ENCODE data around the gene SPINT2. TPM values are rescaled to one million over a fixed set of nuclear protein-coding genes. Genes with fewer than 3 reads are reported as not detected.

SPINT2 gene
- total and polyA plus RNA-seq, 5 donors: 5.7 to 16.6 (median 10.5) TPM

- intact Hi-C loops (cut with DNase I): no loop called here
- whole genome bisulfite sequencing: 69% methylated on average over 7 of the region's 7 CpGs
- Histone ChIP-seq H3K4me1 (ENCODE audit: control insufficient read depth, insufficient read depth, low read length) (peaks cover 2% of the 10 kb centered on the region), H3K4me3 (ENCODE audit: low read length) (no peak overlapping the region), H3K27me3 (ENCODE audit: control insufficient read depth, insufficient read depth) (no peaks in the 10 kb centered on the region), H3K9me3 (ENCODE audit: control insufficient read depth, low read length) (no peaks in the 10 kb centered on the region), H3K27ac (ENCODE audit: low read length) (no peak overlapping the region)
- DNase-seq: no peak
- ATAC-seq: peak; percentile 14 to 29
These were observed 20.0 kb downstream of the SPINT2 start for GRCh38 chr19:38284422-38284821.

DNA sequence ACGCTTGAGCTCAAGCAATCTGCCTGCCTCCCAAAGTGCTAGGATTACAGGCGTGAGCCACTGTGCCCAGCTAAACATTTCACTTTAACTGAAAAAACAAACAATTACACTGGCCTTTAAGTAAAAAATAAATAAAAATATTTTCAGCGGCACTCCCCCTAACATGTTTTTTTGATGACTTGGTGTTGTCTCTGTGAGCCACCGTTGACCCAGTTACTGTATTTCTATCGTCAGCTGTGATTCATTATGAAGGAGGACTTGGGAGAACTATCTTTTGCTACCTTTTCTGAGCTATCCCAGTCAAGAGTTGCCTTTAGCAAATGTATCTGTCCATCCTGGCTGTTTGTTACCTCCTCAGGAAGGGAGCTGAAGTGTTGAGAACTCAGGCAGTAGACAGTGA, 21.2 kb downstream of the SPINT2 start:
- intact Hi-C loops (cut with DNase I): no loop called here
- H3K4me3 ChIP-seq (ENCODE audit: low read length): no peak overlapping the region
- H3K4me1 ChIP-seq (ENCODE audit: control insufficient read depth, insufficient read depth, low read length): no peaks in the 10 kb centered on the region
- H3K9me3 ChIP-seq (ENCODE audit: control insufficient read depth, low read length): no peaks in the 10 kb centered on the region
- no peak overlapping the region for H3K27ac ChIP-seq (ENCODE audit: low read length)
- DNase-seq (no peak), ATAC-seq (no peak)
- 92% methylated on average over 5 of the region's 5 CpGs for WGBS
- H3K27me3 ChIP-seq (ENCODE audit: control insufficient read depth, insufficient read depth): no peaks in the 10 kb centered on the region

- Histone ChIP-seq H3K27me3 (ENCODE audit: control insufficient read depth, insufficient read depth) (no peaks in the 10 kb centered on the region), H3K9me3 (ENCODE audit: control insufficient read depth, low read length) (no peaks in the 10 kb centered on the region), H3K27ac (ENCODE audit: low read length) (no peak overlapping the region), H3K4me1 (ENCODE audit: control insufficient read depth, insufficient read depth, low read length) (no peaks in the 10 kb centered on the region), H3K4me3 (ENCODE audit: low read length) (no peak overlapping the region)
- DNase-seq (no peak), ATAC-seq (no peak)
- 63% methylated on average over 9 of the region's 9 CpGs for WGBS
- intact Hi-C loops (cut with DNase I): no loop called here
These were observed 23.2 kb downstream of the SPINT2 start for GRCh38 chr19:38287604-38288003.

GRCh38 chr19:38288123-38288855, 23.9 kb downstream of the SPINT2 start:
- Histone ChIP-seq H3K27me3 (ENCODE audit: control insufficient read depth, insufficient read depth) (no peaks in the 10 kb centered on the region), H3K27ac (ENCODE audit: low read length) (no peak overlapping the region), H3K4me1 (ENCODE audit: control insufficient read depth, insufficient read depth, low read length) (no peaks in the 10 kb centered on the region), H3K9me3 (ENCODE audit: control insufficient read depth, low read length) (no peaks in the 10 kb centered on the region), H3K4me3 (ENCODE audit: low read length) (no peak overlapping the region)
- DNase-seq: no peak
- ATAC-seq: no peak
- WGBS: 79% methylated on average over 16 of the region's 16 CpGs
- intact Hi-C loops (cut with DNase I): no loop called here

DNA sequence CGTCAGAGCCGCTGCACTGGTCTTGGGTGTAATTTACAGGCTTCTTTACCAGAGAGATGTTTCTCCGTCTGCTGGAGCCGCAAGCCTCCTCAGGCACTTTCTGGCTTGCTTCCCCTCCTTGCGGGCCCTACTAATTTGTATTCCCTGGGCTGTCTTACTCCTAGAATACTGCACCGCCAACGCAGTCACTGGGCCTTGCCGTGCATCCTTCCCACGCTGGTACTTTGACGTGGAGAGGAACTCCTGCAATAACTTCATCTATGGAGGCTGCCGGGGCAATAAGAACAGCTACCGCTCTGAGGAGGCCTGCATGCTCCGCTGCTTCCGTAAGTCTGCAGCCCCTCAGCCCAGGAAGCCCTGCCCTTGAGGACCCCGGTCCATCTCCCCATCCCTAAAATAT, 25.6 kb downstream of the SPINT2 start:
- intact Hi-C loops (cut with DNase I): no loop called here

DNA sequence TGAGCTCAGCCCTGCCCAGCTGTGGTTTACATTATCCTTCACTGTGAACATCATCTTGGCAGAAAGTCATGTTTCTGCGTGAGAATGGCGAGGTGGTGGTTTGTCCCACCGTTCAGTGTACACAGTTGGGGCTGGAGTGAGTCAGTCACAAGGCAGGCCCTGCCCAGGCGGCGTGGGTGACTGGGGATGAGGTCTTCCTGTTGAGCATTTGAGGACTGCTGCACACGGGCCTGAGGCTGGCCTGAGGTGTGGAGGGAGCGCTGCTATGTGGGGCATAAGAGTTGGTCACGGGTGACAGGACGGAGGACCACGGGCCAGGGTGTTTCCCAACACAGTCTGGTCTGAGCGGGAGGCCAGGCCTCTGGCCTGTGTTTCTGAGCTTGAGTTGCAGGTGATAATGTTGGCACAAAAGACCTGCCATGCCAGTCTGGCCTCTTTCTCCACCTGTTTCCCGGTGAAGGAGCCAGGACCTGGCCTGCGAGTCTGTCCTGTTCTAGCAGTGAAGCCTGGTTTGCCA, 26.3 kb downstream of the SPINT2 start:
- intact Hi-C loops (cut with DNase I): no loop called here
- Histone ChIP-seq H3K27me3 (ENCODE audit: control insufficient read depth, insufficient read depth) (no peaks in the 10 kb centered on the region), H3K4me3 (ENCODE audit: low read length) (no peak overlapping the region), H3K4me1 (ENCODE audit: control insufficient read depth, insufficient read depth, low read length) (no peaks in the 10 kb centered on the region), H3K27ac (ENCODE audit: low read length) (no peak overlapping the region), H3K9me3 (ENCODE audit: control insufficient read depth, low read length) (no peaks in the 10 kb centered on the region)
- DNase-seq: no peak
- WGBS: 83% methylated on average over 13 of the region's 13 CpGs
- ATAC-seq: no peak

More for the DNA sequence above, 25.6 kb downstream of the SPINT2 start:
- Histone ChIP-seq H3K27me3 (ENCODE audit: control insufficient read depth, insufficient read depth) (no peaks in the 10 kb centered on the region), H3K4me3 (ENCODE audit: low read length) (no peak overlapping the region), H3K9me3 (ENCODE audit: control insufficient read depth, low read length) (no peaks in the 10 kb centered on the region), H3K4me1 (ENCODE audit: control insufficient read depth, insufficient read depth, low read length) (no peaks in the 10 kb centered on the region), H3K27ac (ENCODE audit: low read length) (no peak overlapping the region)
- WGBS: 96% methylated on average over 15 of the region's 15 CpGs
- ATAC-seq (no peak), DNase-seq (no peak)

- no peaks in the 10 kb centered on the region for H3K27me3 ChIP-seq (ENCODE audit: control insufficient read depth, insufficient read depth)
- intact Hi-C loops (cut with DNase I): no loop called here
- H3K4me1 ChIP-seq (ENCODE audit: control insufficient read depth, insufficient read depth, low read length): no peaks in the 10 kb centered on the region
- H3K4me3 ChIP-seq (ENCODE audit: low read length): no peak overlapping the region
- H3K9me3 ChIP-seq (ENCODE audit: control insufficient read depth, low read length): no peaks in the 10 kb centered on the region
- ATAC-seq (no peak), DNase-seq (peak in 1 of 3 donors; percentile 12)
- WGBS: 79% methylated on average over 15 of the region's 15 CpGs
- no peak overlapping the region for H3K27ac ChIP-seq (ENCODE audit: low read length)
These were observed 27.5 kb downstream of the SPINT2 start for GRCh38 chr19:38291855-38292254.

DNA sequence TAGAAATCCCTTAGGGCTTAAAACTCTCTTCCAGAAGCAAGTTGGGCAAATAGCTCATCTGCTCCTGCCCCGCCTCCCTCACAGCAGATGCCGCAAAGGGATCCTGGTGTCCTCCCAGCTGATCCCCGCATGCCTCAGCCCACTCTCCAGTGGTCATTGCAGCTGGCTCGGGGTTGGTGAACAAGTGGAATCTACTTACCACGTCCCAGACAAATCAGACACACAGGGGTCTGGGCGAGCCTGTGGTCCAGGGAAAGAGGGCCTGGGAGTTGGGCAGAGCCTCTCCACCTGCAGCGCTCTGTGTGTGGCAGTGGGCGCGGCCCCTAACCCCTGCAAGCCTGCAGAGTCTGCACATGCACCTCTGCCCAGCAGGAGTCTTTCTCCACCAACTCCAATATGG, 28.9 kb downstream of the SPINT2 start:
- Histone ChIP-seq H3K27me3 (ENCODE audit: control insufficient read depth, insufficient read depth) (no peaks in the 10 kb centered on the region), H3K4me3 (ENCODE audit: low read length) (no peak overlapping the region), H3K9me3 (ENCODE audit: control insufficient read depth, low read length) (no peaks in the 10 kb centered on the region), H3K27ac (ENCODE audit: low read length) (no peak overlapping the region), H3K4me1 (ENCODE audit: control insufficient read depth, insufficient read depth, low read length) (no peaks in the 10 kb centered on the region)
- 95% methylated on average over 9 of the region's 9 CpGs for WGBS
- ATAC-seq (no peak), DNase-seq (no peak)
- intact Hi-C loops (cut with DNase I): no loop called here

DNA sequence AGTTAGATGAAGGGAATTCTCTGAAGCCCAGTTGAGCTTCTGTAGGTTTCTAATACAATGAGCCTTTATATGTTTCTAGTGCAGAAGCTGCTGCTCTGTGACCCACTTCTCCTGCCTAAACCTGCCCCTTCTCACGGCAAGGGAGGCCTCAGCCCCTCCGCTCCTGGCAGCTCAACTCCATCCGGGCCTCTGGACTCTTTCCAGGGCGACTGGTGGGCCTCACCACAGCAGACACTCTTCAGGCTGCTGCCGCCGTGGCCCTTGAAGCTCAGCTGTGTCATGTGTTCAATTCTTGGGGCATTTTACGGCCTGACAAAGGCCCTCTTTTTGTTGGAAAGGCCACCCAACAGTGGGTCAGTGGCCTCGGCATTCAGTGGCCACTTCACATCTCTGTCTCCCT, 29.7 kb downstream of the SPINT2 start:
- Histone ChIP-seq H3K4me3 (ENCODE audit: low read length) (no peak overlapping the region), H3K4me1 (ENCODE audit: control insufficient read depth, insufficient read depth, low read length) (no peaks in the 10 kb centered on the region), H3K9me3 (ENCODE audit: control insufficient read depth, low read length) (no peaks in the 10 kb centered on the region), H3K27me3 (ENCODE audit: control insufficient read depth, insufficient read depth) (no peaks in the 10 kb centered on the region), H3K27ac (ENCODE audit: low read length) (no peak overlapping the region)
- intact Hi-C loops (cut with DNase I): no loop called here
- 74% methylated on average over 8 of the region's 8 CpGs for WGBS
- ATAC-seq (no peak), DNase-seq (peak in 1 of 3 donors; percentile 24)

DNA sequence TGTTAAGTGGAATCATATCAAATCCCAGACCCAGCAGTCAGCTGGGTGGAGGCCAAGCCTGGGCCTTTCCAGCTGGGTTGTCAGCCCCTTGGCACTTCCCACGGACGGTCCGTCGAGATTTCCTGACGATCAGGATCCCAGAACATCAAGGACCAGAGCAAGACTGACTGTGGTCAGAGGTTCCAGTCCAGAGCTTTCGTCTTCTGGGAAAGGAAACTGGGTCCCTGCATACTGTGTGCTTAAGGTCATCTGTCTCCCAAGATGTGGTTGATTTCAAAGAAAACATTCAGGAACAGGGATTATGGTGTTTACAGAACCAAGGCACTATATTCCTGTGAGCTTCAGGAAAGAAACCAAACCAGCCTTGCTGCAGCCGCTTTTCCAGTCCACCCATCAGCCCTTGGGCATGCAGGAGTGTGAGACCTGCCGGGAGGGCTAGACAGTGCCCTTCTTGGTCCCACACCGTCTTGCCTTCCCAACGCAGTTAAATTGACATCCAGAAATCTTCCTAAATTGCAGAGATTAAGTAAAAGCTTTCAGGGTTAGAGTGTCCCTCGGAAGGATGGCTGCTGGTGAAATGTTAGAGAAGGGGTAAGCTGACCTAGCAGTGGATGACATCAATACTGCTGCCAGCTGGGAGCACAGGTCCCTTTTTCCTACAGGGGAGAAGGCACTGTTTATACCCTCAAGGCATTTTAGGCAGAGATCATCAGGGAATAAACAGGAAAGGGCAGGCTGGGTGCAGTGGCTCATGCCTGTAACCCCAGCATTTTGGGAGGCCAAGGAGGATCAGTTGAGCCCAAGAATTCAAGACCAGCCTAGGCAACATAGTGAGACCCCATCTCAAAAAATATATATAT, 34.7 kb downstream of the SPINT2 start:
- H3K4me3 ChIP-seq (ENCODE audit: low read length): no peak overlapping the region
- ATAC-seq (peak in 1 of 2 donors; percentile 29), DNase-seq (peak in 2 of 3 donors; percentile 63 to 73)
- no peak overlapping the region for H3K27ac ChIP-seq (ENCODE audit: low read length)
- WGBS: 49% methylated on average over 11 of the region's 11 CpGs
- H3K27me3 ChIP-seq (ENCODE audit: control insufficient read depth, insufficient read depth): no peaks in the 10 kb centered on the region
- no peaks in the 10 kb centered on the region for H3K4me1 ChIP-seq (ENCODE audit: control insufficient read depth, insufficient read depth, low read length)
- H3K9me3 ChIP-seq (ENCODE audit: control insufficient read depth, low read length): no peaks in the 10 kb centered on the region
- intact Hi-C loops (cut with DNase I): no loop called here

Measured in right cardiac atrium (tissue), 5 donors.